Stomach (tissue), 9 donors: ENCODE results near the gene IVL. TPM values are rescaled to one million over a fixed set of nuclear protein-coding genes. Genes with fewer than 3 reads are reported as not detected.

Experiments used
- DNase-seq, 2 donors: peaks; one replicate each; pipeline versions ENCODE4 v3.0.0 to v3.0.0-alpha.2; 2013 to 2019
- H3K27ac ChIP-seq, 5 donors: fragments of 200-600 bp in 4 of 5; sonication (generic) in 4 of 5; one replicate each; pipeline ENCODE4 v1.5.1; 2013 to 2019; ENCODE audit warnings: mild to moderate bottlenecking in 1 of 5, moderate library complexity in 1 of 5
- H3K27me3 ChIP-seq, 3 donors: fragments of 200-600 bp; sonication (generic); one replicate each; pipeline ENCODE4 v1.5.1; 2017 to 2019; ENCODE audit warnings: mixed run types in 1 of 3
- H3K36me3 ChIP-seq, 4 donors: fragments of 200-600 bp; sonication (generic); 1 replicate in 3 of 4; 2 replicates in 1 of 4; pipeline ENCODE4 v1.5.1; 2016 to 2019
- H3K4me1 ChIP-seq, 4 donors: fragments of 200-600 bp; sonication (generic); one replicate each; pipeline ENCODE4 v1.5.1; 2016 to 2019
- H3K4me3 ChIP-seq, 4 donors: fragments of 200-600 bp; sonication (generic) in 3 of 4; one replicate each; pipeline ENCODE4 v1.5.1; 2016 to 2019; ENCODE audit warnings: mild to moderate bottlenecking in 1 of 4
- H3K9me3 ChIP-seq, 4 donors: fragments of 200-600 bp; sonication (generic); one replicate each; pipeline ENCODE4 v1.5.1; 2016 to 2019
- EP300 ChIP-seq: sonication (generic); formaldehyde crosslinking; IDR thresholded peaks from one replicate; pipeline ENCODE4 v1.6.1; 2017; ENCODE audit warnings: antibody characterized with exemption
- POLR2A ChIP-seq, 4 donors: fragments of 450-650 bp; IDR thresholded peaks; one replicate each; pipeline ENCODE4 v1.6.1; 2016; ENCODE audit warnings: antibody characterized with exemption in 4 of 4, control low read depth in 2 of 4, mild to moderate bottlenecking in 1 of 4, moderate library complexity in 1 of 4
- POLR2AphosphoS5 ChIP-seq, 3 donors: sonication (generic); formaldehyde crosslinking; IDR thresholded peaks; one replicate each; pipeline ENCODE4 v1.6.1; 2016; ENCODE audit warnings: antibody characterized with exemption in 3 of 3
- WGBS, 5 donors: extraction: QIAGEN DNeasy Blood & Tissue Kit in 3 of 5; methylation state at CpG; one replicate each; pipeline versions ENCODE4 v1.1.5 to v1.1.7; 2013 to 2018; 5-methylcytosine and 5-hydroxymethylcytosine counted together
- intact Hi-C: fragments of 100-400 bp; cut with DNase I; formaldehyde crosslinking; loops from one replicate; pipeline ENCODE4 v1.15.1; 2023; ENCODE audit warnings: low total_unique reads
- polyA plus RNA-seq, 3 donors: library from polyadenylated mRNA; stranded (reverse); fragments of 200-250 nt; gene quantifications; one replicate each; pipeline ENCODE4 v1.2.3, GENCODE V29; 2013
- total RNA-seq, 5 donors: library from RNA; depleted of rRNA; stranded (reverse); fragments of >200 nt; gene quantifications; one replicate each; pipeline versions ENCODE4 v1.1.0 to v1.2.3, GENCODE V29; 2014 to 2016
- TF ChIP-seq, protein P1 (sequence below), 7 experiments: fragments of 450-650 bp in 4 of 7; fragments of 200-600 bp in 3 of 7; sonication (generic) in 3 of 7; IDR thresholded peaks; one replicate each; pipeline ENCODE4 v1.5.1; 2016 to 2019; ENCODE audit warnings: antibody characterized with exemption in 7 of 7, control low read depth in 2 of 7, mild to moderate bottlenecking in 1 of 7
- donor health status: healthy with polysubstance abuse.
- donor health status: Bipolar disorder and iron deficiency.
- donor health status: healthy.

The IVL gene
- total and polyA plus RNA-seq, 8 donors: 11.5 TPM; not detected in 7

DNA sequence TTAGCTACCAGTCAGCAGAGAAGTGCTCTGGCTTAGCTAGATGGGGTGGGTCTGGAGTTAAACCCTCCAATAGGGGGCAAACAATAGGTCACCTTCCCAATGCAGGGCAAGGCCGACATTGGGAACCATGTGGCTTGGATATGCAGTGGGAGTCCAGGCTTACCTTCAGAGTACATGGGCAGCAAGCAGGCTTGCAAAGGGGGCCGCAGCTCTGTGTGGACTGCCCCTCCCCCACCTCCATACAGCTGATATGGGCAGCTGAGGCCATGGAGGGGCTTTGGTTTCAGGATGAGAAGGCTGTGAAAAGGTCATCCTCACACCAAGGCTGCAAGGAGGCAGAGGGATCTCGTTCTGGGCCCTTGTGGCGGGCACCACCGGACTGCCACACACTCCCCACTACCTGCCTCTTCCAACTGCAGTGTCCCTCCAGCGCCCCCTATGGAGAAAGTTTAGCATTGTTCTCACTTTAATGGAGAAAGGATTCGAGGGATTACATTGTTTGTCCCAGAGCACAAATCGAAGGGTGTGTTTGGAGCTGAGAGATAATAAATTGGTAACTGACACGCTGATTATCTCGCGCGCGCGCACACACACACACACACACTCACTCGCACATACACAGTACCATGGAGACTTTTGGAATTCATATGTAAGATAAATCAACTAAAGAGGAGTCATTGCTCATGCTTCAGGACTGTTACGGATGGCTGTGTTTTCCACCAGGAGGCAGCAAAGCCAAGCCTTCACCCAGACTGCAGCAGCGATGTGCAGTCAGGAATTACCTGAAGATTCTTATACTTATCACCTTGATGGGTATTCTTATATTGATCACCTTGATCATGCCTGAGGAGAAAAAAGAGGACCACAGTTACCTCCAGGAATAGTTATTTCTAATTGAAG lies 37.3 kb upstream of the IVL start:
- no peak overlapping the region for H3K4me3 ChIP-seq
- WGBS, 5 donors: 46 to 55% (median 49%) methylated on average over 8 to 17 of the region's 17 CpGs

DNA sequence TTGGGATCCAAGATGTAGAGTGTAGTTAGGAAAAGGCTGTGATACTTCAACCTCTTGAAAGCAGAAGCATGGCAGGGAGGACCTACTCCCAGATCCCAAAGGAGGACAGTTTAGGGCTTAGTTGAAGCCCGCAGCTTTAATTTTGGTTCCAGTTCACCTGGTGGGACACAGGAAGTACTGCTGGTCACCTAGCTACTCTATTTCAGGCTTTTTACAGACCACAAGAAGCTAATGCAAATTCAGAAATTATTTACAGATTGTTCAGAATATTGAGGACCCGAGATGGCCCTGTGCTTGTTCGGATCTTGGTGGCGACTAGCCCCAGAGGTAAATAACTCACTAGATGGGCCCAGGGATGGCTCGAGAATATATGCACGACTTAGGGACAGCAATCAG lies 36.6 kb upstream of the IVL start:
- Histone ChIP-seq H3K4me3 (no peak overlapping the region), H3K27ac (no peak overlapping the region), H3K9me3 (no peaks in the 10 kb centered on the region), H3K36me3 (no peaks in the 10 kb centered on the region), H3K4me1 (no peaks in the 10 kb centered on the region), H3K27me3 (no peaks in the 10 kb centered on the region)
- TF ChIP-seq POLR2AphosphoS5 (IDR thresholded peaks at IDR 0.05): no peak
- no peak for TF ChIP-seq POLR2A (IDR thresholded peaks at IDR 0.05)
- TF ChIP-seq EP300: no peak
- TF ChIP-seq, protein P1, sequence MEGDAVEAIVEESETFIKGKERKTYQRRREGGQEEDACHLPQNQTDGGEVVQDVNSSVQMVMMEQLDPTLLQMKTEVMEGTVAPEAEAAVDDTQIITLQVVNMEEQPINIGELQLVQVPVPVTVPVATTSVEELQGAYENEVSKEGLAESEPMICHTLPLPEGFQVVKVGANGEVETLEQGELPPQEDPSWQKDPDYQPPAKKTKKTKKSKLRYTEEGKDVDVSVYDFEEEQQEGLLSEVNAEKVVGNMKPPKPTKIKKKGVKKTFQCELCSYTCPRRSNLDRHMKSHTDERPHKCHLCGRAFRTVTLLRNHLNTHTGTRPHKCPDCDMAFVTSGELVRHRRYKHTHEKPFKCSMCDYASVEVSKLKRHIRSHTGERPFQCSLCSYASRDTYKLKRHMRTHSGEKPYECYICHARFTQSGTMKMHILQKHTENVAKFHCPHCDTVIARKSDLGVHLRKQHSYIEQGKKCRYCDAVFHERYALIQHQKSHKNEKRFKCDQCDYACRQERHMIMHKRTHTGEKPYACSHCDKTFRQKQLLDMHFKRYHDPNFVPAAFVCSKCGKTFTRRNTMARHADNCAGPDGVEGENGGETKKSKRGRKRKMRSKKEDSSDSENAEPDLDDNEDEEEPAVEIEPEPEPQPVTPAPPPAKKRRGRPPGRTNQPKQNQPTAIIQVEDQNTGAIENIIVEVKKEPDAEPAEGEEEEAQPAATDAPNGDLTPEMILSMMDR (IDR thresholded peaks at IDR 0.05): no peak
- DNase-seq: no peak
- intact Hi-C loops: no loop called here
- WGBS, 5 donors: 84 to 93% (median 87%) methylated on average over 6 of the region's 6 CpGs

More for the DNA sequence above, 37.3 kb upstream of the IVL start:
- intact Hi-C loops: no loop called here
- H3K27me3 ChIP-seq: no peaks in the 10 kb centered on the region
- no peak overlapping the region for H3K27ac ChIP-seq
- H3K9me3 ChIP-seq: no peaks in the 10 kb centered on the region
- no peaks in the 10 kb centered on the region for H3K36me3 ChIP-seq
- TF ChIP-seq POLR2A (IDR thresholded peaks at IDR 0.05): no peak
- TF ChIP-seq POLR2AphosphoS5 (IDR thresholded peaks at IDR 0.05): no peak
- TF ChIP-seq EP300: no peak
- TF ChIP-seq, protein P1 (IDR thresholded peaks at IDR 0.05): peak in 1 of 7 experiments; percentile 5
- no peaks in the 10 kb centered on the region for H3K4me1 ChIP-seq
- DNase-seq: peak in 1 of 2 donors; percentile 55

- Histone ChIP-seq H3K4me1 (no peaks in the 10 kb centered on the region), H3K27me3 (no peaks in the 10 kb centered on the region), H3K27ac (no peak overlapping the region), H3K4me3 (no peak overlapping the region), H3K9me3 (no peaks in the 10 kb centered on the region), H3K36me3 (no peaks in the 10 kb centered on the region)
- DNase-seq: peak in 1 of 2 donors; percentile 42
- TF ChIP-seq POLR2AphosphoS5 (IDR thresholded peaks at IDR 0.05) (no peak), POLR2A (IDR thresholded peaks at IDR 0.05) (no peak), EP300 (no peak)
- TF ChIP-seq, protein P1 (IDR thresholded peaks at IDR 0.05): no peak
- intact Hi-C loops: no loop called here
Observed at GRCh38 chr1:152873495-152873894, 34.9 kb upstream of the IVL start.

GRCh38 chr1:152876827-152877226 lies 31.5 kb upstream of the IVL start:
- Histone ChIP-seq H3K4me3 (no peak overlapping the region), H3K9me3 (no peaks in the 10 kb centered on the region), H3K27ac (no peak overlapping the region), H3K4me1 (no peaks in the 10 kb centered on the region), H3K36me3 (no peaks in the 10 kb centered on the region), H3K27me3 (no peaks in the 10 kb centered on the region)
- intact Hi-C loops: no loop called here
- WGBS, 5 donors: 53 to 83% (median 73%) methylated on average over 1 of the region's 1 CpG
- TF ChIP-seq, protein P1 (IDR thresholded peaks at IDR 0.05): no peak
- no peak for DNase-seq
